Fibroblast of lung (primary cell): ENCODE measurements around the gene CHM.

ENCODE experiments used
- CTCF ChIP-seq, 2 donors: IDR thresholded peaks in 1 of 2; conservative IDR thresholded peaks in 1 of 2; 1 replicate in 1 of 2; 2 replicates in 1 of 2; pipeline ENCODE4 v1.5.1; 2011 to 2012; ENCODE audit warnings: low read length in 2 of 2, control low read depth in 1 of 2, inconsistent platforms in 1 of 2, low read depth in 1 of 2, mild to moderate bottlenecking in 1 of 2
- EZH2 ChIP-seq: IDR thresholded peaks from 2 replicates; pipeline ENCODE4 v1.5.1; 2012; ENCODE audit warnings: low read length, control low read depth, mild to moderate bottlenecking; ENCODE audit errors: missing control alignments

- TF ChIP-seq CTCF (conservative IDR thresholded peaks at IDR 0.05 in 1 of 2, IDR thresholded peaks at IDR 0.05 in 1 of 2; ENCODE audit: low read depth in 1 of 2, low read length in 2 of 2) (no peak), EZH2 (no peak)
These were observed 83.6 kb downstream of the CHM start for GRCh38 chrX:85963736-85964135.
